Progenitor cell of endocrine pancreas (in vitro differentiated cells): ENCODE data around the gene PPP2R2C. TPM values are rescaled to one million over a fixed set of nuclear protein-coding genes. Genes with fewer than 3 reads are reported as not detected.

Experiments used
- DNase-seq: peaks from one replicate; pipeline ENCODE4 v3.0.0; 2021; ENCODE audit warnings: low spot score; ENCODE audit not compliant: unreplicated experiment
- H3K27ac Mint-ChIP-seq: 2 replicates; pipeline ENCODE4 v1.8.0; 2021; ENCODE audit warnings: mild to moderate bottlenecking, moderate library complexity, mixed read lengths
- H3K27me3 Mint-ChIP-seq: 2 replicates; pipeline ENCODE4 v1.8.0; 2021; ENCODE audit warnings: mixed read lengths
- H3K36me3 Mint-ChIP-seq: 2 replicates; pipeline ENCODE4 v1.8.0; 2022; ENCODE audit warnings: mixed read lengths; ENCODE audit not compliant: insufficient read depth
- H3K4me1 Mint-ChIP-seq: 2 replicates; pipeline ENCODE4 v1.8.0; 2021; ENCODE audit warnings: low read depth, mixed read lengths
- H3K4me3 Mint-ChIP-seq: 2 replicates; pipeline ENCODE4 v1.8.0; 2021; ENCODE audit warnings: low read depth, mild to moderate bottlenecking, moderate library complexity, mixed read lengths
- H3K9me3 Mint-ChIP-seq: 2 replicates; pipeline ENCODE4 v1.8.0; 2021; ENCODE audit warnings: low read depth, mixed read lengths
- CTCF ChIP-seq: fragments of 200-600 bp; sonication (generic); IDR thresholded peaks from one replicate; pipeline ENCODE4 v1.5.0; 2021; ENCODE audit warnings: antibody characterized with exemption, mild to moderate bottlenecking; ENCODE audit not compliant: unreplicated experiment
- total RNA-seq: library from RNA; stranded (reverse); gene quantifications from 2 replicates; pipeline ENCODE4 v1.2.1, GENCODE V29; 2021

The PPP2R2C gene
- total RNA-seq, 1 donor from 2014 or later: 0.19 TPM

- H3K9me3 Mint-ChIP-seq: no peaks in the 10 kb centered on the region
- no peak for TF ChIP-seq CTCF
- no peak overlapping the region for H3K4me3 Mint-ChIP-seq
- no peaks in the 10 kb centered on the region for H3K36me3 Mint-ChIP-seq
- H3K27ac Mint-ChIP-seq: peak overlapping the region; percentile 85
- no peak for DNase-seq
- H3K4me1 Mint-ChIP-seq: no peaks in the 10 kb centered on the region
- peaks cover 19% of the 10 kb centered on the region for H3K27me3 Mint-ChIP-seq
These were observed 81.1 kb downstream of the PPP2R2C start for GRCh38 chr4:6391186-6391851.

- H3K4me3 Mint-ChIP-seq: no peak overlapping the region
- DNase-seq: no peak
- no peaks in the 10 kb centered on the region for H3K4me1 Mint-ChIP-seq
- no peak overlapping the region for H3K27ac Mint-ChIP-seq
- no peak for TF ChIP-seq CTCF
- H3K27me3 Mint-ChIP-seq: peaks cover 20% of the 10 kb centered on the region
- no peaks in the 10 kb centered on the region for H3K36me3 Mint-ChIP-seq
- no peaks in the 10 kb centered on the region for H3K9me3 Mint-ChIP-seq
These were observed 82.1 kb downstream of the PPP2R2C start for GRCh38 chr4:6390356-6390755.

- no peaks in the 10 kb centered on the region for H3K9me3 Mint-ChIP-seq
- peaks cover 20% of the 10 kb centered on the region for H3K27me3 Mint-ChIP-seq
- no peak for TF ChIP-seq CTCF
These were observed 83.1 kb downstream of the PPP2R2C start for GRCh38 chr4:6389142-6389825.

GRCh38 chr4:6388713-6389112 is 83.7 kb downstream of the PPP2R2C start:
- Mint-ChIP-seq H3K4me1 (no peaks in the 10 kb centered on the region), H3K27ac (no peak overlapping the region), H3K36me3 (no peaks in the 10 kb centered on the region), H3K9me3 (no peaks in the 10 kb centered on the region), H3K27me3 (peaks cover 21% of the 10 kb centered on the region), H3K4me3 (no peak overlapping the region)
- DNase-seq: no peak
- TF ChIP-seq CTCF: no peak

More at GRCh38 chr4:6389142-6389825, 83.1 kb downstream of the PPP2R2C start:
- no peak overlapping the region for H3K4me3 Mint-ChIP-seq
- no peaks in the 10 kb centered on the region for H3K36me3 Mint-ChIP-seq
- H3K4me1 Mint-ChIP-seq: no peaks in the 10 kb centered on the region
- H3K27ac Mint-ChIP-seq: no peak overlapping the region
- no peak for DNase-seq

- Mint-ChIP-seq H3K4me1 (no peaks in the 10 kb centered on the region), H3K4me3 (no peak overlapping the region), H3K27ac (no peak overlapping the region), H3K27me3 (peaks cover 22% of the 10 kb centered on the region), H3K9me3 (no peaks in the 10 kb centered on the region), H3K36me3 (no peaks in the 10 kb centered on the region)
- no peak for DNase-seq
- TF ChIP-seq CTCF: no peak
These were observed 84.5 kb downstream of the PPP2R2C start for GRCh38 chr4:6387946-6388345.
